GM19043 (cell line): ENCODE data around the gene PRKACB.
"Not testable (repeated sequence)": the region's sequence is repeated elsewhere in the genome, so short reads cannot be mapped to it uniquely, and the experiment has no call there.

Experiments
- ATAC-seq: cut with Tn5 transposase; IDR thresholded peaks from one replicate; pipeline ENCODE4 v1.9.1; 2021; ENCODE audit warnings: low read depth; ENCODE audit not compliant: unreplicated experiment

PRKACB gene

GRCh38 chr1:84265867-84266266, 121.8 kb downstream of the PRKACB start:
- no peak for ATAC-seq

GRCh38 chr1:84266748-84267147, 122.7 kb downstream of the PRKACB start:
- ATAC-seq = no peak

GRCh38 chr1:84267476-84267875, 123.4 kb downstream of the PRKACB start:
- ATAC-seq = no peak

- no peak for ATAC-seq
These were observed 124.3 kb downstream of the PRKACB start for GRCh38 chr1:84268346-84268745.

GRCh38 chr1:84269306-84269705, 125.2 kb downstream of the PRKACB start:
- no peak for ATAC-seq

GRCh38 chr1:84271441-84272151, 127.5 kb downstream of the PRKACB start:
- peak; percentile 94 for ATAC-seq

GRCh38 chr1:84272401-84272800, 128.3 kb downstream of the PRKACB start:
- ATAC-seq = no peak

GRCh38 chr1:84277343-84278059, 133.4 kb downstream of the PRKACB start:
- no peak for ATAC-seq

GRCh38 chr1:84278905-84279304, 134.8 kb downstream of the PRKACB start:
- ATAC-seq = no peak

GRCh38 chr1:84280912-84281311, 136.8 kb downstream of the PRKACB start:
- no peak for ATAC-seq

GRCh38 chr1:84282780-84283333, 138.8 kb downstream of the PRKACB start:
- ATAC-seq = no peak

GRCh38 chr1:84283381-84283780, 139.3 kb downstream of the PRKACB start:
- no peak for ATAC-seq

- ATAC-seq = no peak
These were observed 142.0 kb downstream of the PRKACB start for GRCh38 chr1:84286071-84286470.

GRCh38 chr1:84287389-84287788, 143.3 kb downstream of the PRKACB start:
- not testable (repeated sequence) for ATAC-seq
